ENCODE data around the gene LRBA.
"Not testable (repeated sequence)": the region's sequence is repeated elsewhere in the genome, so short reads cannot be mapped to it uniquely, and the experiment has no call there.

The LRBA gene

GRCh38 chr4:150799207-150799606, 215.9 kb downstream of the LRBA start:
- DNase-seq: no peak

GRCh38 chr4:150794706-150795105, 220.4 kb downstream of the LRBA start:
- DNase-seq: no peak

- no peak for DNase-seq
Measured at GRCh38 chr4:150789864-150790263, 225.2 kb downstream of the LRBA start.

GRCh38 chr4:150784939-150785338, 230.1 kb downstream of the LRBA start:
- DNase-seq: no peak

GRCh38 chr4:150784305-150784704, 230.8 kb downstream of the LRBA start:
- DNase-seq: no peak

- no peak for DNase-seq
Measured at GRCh38 chr4:150782921-150783320, 232.2 kb downstream of the LRBA start.

GRCh38 chr4:150782311-150782710, 232.8 kb downstream of the LRBA start:
- DNase-seq: no peak

- no peak for DNase-seq
Measured at GRCh38 chr4:150781191-150781590, 233.9 kb downstream of the LRBA start.

- DNase-seq: no peak
Measured at GRCh38 chr4:150779707-150780106, 235.4 kb downstream of the LRBA start.

GRCh38 chr4:150773729-150774449, 241.2 kb downstream of the LRBA start:
- DNase-seq: no peak

GRCh38 chr4:150773032-150773431, 242.1 kb downstream of the LRBA start:
- no peak for DNase-seq

GRCh38 chr4:150771382-150771781, 243.7 kb downstream of the LRBA start:
- no peak for DNase-seq

GRCh38 chr4:150769845-150770244, 245.2 kb downstream of the LRBA start:
- no peak for DNase-seq

GRCh38 chr4:150769248-150769647, 245.8 kb downstream of the LRBA start:
- DNase-seq: no peak

- DNase-seq: no peak
Measured at GRCh38 chr4:150768497-150768896, 246.6 kb downstream of the LRBA start.

GRCh38 chr4:150765216-150765615, 249.9 kb downstream of the LRBA start:
- DNase-seq: no peak

- DNase-seq: no peak
Measured at GRCh38 chr4:150751648-150752047, 263.4 kb downstream of the LRBA start.

GRCh38 chr4:150750824-150751223, 264.3 kb downstream of the LRBA start:
- DNase-seq: no peak

GRCh38 chr4:150746156-150746555, 268.9 kb downstream of the LRBA start:
- DNase-seq: no peak

GRCh38 chr4:150744570-150744969, 270.5 kb downstream of the LRBA start:
- DNase-seq: no peak

- DNase-seq: no peak
Measured at GRCh38 chr4:150743564-150744342, 271.3 kb downstream of the LRBA start.

GRCh38 chr4:150742930-150743329, 272.2 kb downstream of the LRBA start:
- DNase-seq: not testable (repeated sequence)

- no peak for DNase-seq
Measured at GRCh38 chr4:150739591-150739990, 275.5 kb downstream of the LRBA start.

- no peak for DNase-seq
Measured at GRCh38 chr4:150725957-150726523, 289.0 kb downstream of the LRBA start.

Measured in CD4-positive, alpha-beta T cell treated with Interleukin-10 for 1 hour (primary cell).